ENCODE measurements around the gene PCNX2.

PCNX2 gene

DNA sequence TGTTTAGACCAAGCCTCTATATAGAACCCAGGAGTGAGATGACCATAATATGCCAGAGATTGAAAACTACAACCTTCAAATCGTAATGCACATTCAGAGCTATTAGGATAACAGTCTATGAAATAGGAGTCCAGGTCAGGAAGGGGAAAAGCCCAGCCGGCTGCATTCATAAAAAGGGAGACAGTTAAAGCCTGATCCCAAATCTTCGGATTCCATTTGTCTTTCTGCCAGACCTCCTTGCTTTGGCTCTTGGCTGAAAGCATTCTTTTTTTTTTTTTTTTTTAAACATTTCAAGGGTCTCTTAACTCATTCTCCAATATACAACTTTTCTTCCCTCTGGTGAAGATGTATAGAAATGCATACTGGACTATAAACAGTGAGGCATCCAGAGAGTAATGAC, 264.0 kb downstream of the PCNX2 start:
- Histone ChIP-seq H3K36me3 (replicated peaks) (no peaks in the 10 kb centered on the region), H3K4me3 (ENCODE audit: low read depth, low read length) (no peak overlapping the region), H3K27ac (no peak overlapping the region), H3K27me3 (replicated peaks) (no peaks in the 10 kb centered on the region)
- no peak for DNase-seq
- in situ Hi-C loops (cut with HindIII; ENCODE audit: low pct_ligation_motif_present, low sequenced_read_pairs): no loop called here
- TF ChIP-seq, protein P1, sequence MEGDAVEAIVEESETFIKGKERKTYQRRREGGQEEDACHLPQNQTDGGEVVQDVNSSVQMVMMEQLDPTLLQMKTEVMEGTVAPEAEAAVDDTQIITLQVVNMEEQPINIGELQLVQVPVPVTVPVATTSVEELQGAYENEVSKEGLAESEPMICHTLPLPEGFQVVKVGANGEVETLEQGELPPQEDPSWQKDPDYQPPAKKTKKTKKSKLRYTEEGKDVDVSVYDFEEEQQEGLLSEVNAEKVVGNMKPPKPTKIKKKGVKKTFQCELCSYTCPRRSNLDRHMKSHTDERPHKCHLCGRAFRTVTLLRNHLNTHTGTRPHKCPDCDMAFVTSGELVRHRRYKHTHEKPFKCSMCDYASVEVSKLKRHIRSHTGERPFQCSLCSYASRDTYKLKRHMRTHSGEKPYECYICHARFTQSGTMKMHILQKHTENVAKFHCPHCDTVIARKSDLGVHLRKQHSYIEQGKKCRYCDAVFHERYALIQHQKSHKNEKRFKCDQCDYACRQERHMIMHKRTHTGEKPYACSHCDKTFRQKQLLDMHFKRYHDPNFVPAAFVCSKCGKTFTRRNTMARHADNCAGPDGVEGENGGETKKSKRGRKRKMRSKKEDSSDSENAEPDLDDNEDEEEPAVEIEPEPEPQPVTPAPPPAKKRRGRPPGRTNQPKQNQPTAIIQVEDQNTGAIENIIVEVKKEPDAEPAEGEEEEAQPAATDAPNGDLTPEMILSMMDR (IDR thresholded peaks at IDR 0.05; ENCODE audit: low read depth, low read length, missing control alignments): no peak

DNA sequence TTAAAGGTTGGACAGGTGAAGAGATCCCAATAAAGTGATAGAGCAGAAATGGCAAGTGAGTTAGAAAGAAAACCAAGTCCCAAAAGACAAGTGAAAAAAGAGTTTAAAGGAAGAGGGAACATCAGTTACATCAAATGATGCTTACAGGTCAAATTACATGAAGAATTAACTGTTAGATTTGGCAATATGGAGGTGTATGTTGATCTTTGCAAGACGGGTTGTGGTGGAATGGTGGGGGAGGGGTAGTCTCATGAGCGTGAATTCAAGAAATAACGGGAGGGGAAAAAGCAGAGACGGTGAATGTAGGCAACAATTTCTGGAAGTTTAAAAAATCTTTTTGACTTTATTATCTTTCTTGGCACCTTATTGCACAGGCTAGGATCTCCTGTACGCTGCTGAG, 268.5 kb downstream of the PCNX2 start:
- no peaks in the 10 kb centered on the region for H3K36me3 ChIP-seq (replicated peaks)
- no peak overlapping the region for H3K27ac ChIP-seq
- no peak overlapping the region for H3K4me3 ChIP-seq (ENCODE audit: low read depth, low read length)
- in situ Hi-C loops (cut with HindIII; ENCODE audit: low pct_ligation_motif_present, low sequenced_read_pairs): no loop called here
- no peaks in the 10 kb centered on the region for H3K27me3 ChIP-seq (replicated peaks)
- DNase-seq: no peak
- TF ChIP-seq, protein P1 (IDR thresholded peaks at IDR 0.05; ENCODE audit: low read depth, low read length, missing control alignments): no peak

DNA sequence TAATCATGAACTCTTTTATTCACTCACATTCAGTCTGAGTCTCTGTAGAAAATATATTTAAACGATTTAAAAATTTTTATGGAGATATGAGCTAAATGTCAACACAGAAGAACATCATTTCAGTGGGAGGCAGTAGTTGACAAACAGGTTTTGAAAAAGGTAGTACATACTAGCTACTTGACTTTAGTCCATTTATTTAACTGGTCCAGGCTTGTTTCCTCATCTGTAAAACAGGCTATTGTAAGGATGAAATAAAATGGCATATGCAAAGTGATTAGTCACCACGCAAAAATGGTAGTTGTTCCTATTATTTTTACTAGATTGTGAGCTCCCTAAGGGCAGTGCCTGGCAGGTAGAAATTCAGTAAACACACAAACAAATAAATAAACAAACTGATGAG, 270.0 kb downstream of the PCNX2 start:
- Histone ChIP-seq H3K36me3 (replicated peaks) (no peaks in the 10 kb centered on the region), H3K4me3 (ENCODE audit: low read depth, low read length) (no peak overlapping the region), H3K27me3 (replicated peaks) (no peaks in the 10 kb centered on the region), H3K27ac (no peak overlapping the region)
- in situ Hi-C loops (cut with HindIII; ENCODE audit: low pct_ligation_motif_present, low sequenced_read_pairs): no loop called here
- TF ChIP-seq, protein P1 (IDR thresholded peaks at IDR 0.05; ENCODE audit: low read depth, low read length, missing control alignments): no peak
- no peak for DNase-seq

DNA sequence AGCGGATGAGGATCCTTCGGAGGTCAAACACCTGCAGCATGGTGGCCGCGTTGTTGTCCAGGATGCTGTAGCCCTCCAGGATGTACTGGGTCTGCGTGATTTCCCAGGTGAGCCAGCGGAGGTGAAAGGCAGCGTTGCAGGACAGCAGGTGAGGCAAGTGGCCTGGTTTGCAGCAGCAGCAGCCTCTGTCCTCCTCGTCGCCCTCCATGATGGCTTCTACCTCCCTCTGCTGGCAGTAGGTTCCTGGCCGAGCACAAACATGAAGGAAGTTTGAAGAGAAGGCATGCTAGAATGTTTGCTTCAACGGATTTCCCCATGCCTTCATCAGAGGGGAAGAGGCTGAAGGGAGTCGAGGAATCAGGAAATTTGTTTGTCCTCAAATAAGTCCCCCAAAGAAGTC, 270.4 kb downstream of the PCNX2 start:
- DNase-seq: peak; percentile 29
- H3K27ac ChIP-seq: no peak overlapping the region
- H3K4me3 ChIP-seq (ENCODE audit: low read depth, low read length): no peak overlapping the region
- no peaks in the 10 kb centered on the region for H3K36me3 ChIP-seq (replicated peaks)
- H3K27me3 ChIP-seq (replicated peaks): no peaks in the 10 kb centered on the region
- TF ChIP-seq, protein P1 (IDR thresholded peaks at IDR 0.05; ENCODE audit: low read depth, low read length, missing control alignments): peak; percentile 77
- in situ Hi-C loops (cut with HindIII; ENCODE audit: low pct_ligation_motif_present, low sequenced_read_pairs): no loop called here

DNA sequence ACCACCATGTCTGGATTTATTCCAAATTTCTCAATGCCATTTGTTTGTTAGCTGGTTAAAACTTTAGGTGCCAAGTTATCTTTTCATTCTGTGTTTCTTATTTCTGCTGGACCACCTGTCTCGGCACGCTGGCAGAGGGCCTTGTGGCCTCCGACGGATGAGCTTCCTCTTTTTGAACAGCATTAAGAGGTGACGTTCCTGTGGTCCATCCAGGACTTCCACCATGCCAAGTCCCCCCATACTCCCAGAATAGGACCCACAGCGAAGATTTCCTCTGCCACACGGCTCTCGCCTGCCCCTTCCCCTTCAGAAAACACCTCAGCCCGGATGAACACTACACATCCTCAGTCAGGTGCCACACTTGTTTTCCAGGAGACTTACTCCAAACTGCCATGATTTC, 271.3 kb downstream of the PCNX2 start:
- H3K4me3 ChIP-seq (ENCODE audit: low read depth, low read length): no peak overlapping the region
- TF ChIP-seq, protein P1 (IDR thresholded peaks at IDR 0.05; ENCODE audit: low read depth, low read length, missing control alignments): no peak
- in situ Hi-C loops (cut with HindIII; ENCODE audit: low pct_ligation_motif_present, low sequenced_read_pairs): no loop called here
- H3K27ac ChIP-seq: no peak overlapping the region
- DNase-seq: no peak
- no peaks in the 10 kb centered on the region for H3K36me3 ChIP-seq (replicated peaks)
- H3K27me3 ChIP-seq (replicated peaks): no peaks in the 10 kb centered on the region

DNA sequence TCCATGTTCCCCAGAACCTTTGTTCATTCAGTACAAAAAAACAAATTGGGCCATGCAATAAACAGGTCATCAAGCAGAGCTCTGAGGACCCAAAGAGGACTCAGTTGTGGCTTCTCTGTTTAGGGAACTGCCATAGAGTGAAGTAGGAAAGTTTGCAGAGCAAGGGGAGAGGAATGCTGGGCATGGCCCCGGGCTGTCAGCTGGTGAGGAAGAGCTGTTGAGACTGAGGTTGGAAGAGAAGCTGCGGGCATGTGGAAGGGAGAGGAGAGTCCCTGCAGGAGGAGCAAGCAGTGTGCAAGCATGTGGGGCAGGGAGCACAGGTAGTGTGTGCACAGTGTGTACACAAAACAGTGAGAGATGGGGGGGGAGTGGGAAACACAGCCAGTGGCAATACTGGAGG, 273.3 kb downstream of the PCNX2 start:
- in situ Hi-C loops (cut with HindIII; ENCODE audit: low pct_ligation_motif_present, low sequenced_read_pairs): no loop called here
- Histone ChIP-seq H3K4me3 (ENCODE audit: low read depth, low read length) (no peak overlapping the region), H3K27me3 (replicated peaks) (no peaks in the 10 kb centered on the region), H3K27ac (no peak overlapping the region), H3K36me3 (replicated peaks) (no peaks in the 10 kb centered on the region)
- TF ChIP-seq, protein P1 (IDR thresholded peaks at IDR 0.05; ENCODE audit: low read depth, low read length, missing control alignments): no peak
- DNase-seq: no peak
